ENCODE data around the gene CASP2. TPM values are rescaled to one million over a fixed set of nuclear protein-coding genes. Genes with fewer than 3 reads are reported as not detected.
A peak's percentile ranks its signal among the peaks of the same experiment; 100 is the strongest.

Gene CASP2
- total RNA-seq, 2 donors from 2014 or later, result 4.6 to 9.3 TPM

- no peaks in the 10 kb centered on the region for H3K36me3 ChIP-seq (replicated peaks in 1 of 2; ENCODE audit: insufficient read depth in 1 of 2, low read depth in 2 of 2)
- no peaks in the 10 kb centered on the region for H3K4me1 ChIP-seq
- no peak for ATAC-seq
- no peaks in the 10 kb centered on the region for H3K9me3 ChIP-seq
- TF ChIP-seq POLR2A (IDR thresholded peaks at IDR 0.05), result no peak
- TF ChIP-seq CTCF (IDR thresholded peaks at IDR 0.05), result no peak
- intact Hi-C loops (cut with DNase I), result no loop called here
- H3K27ac ChIP-seq, result no peak overlapping the region
- DNase-seq, result no peak
- no peaks in the 10 kb centered on the region for H3K27me3 ChIP-seq
- no peak overlapping the region for H3K4me3 ChIP-seq
- WGBS, 2 donors, result 65 to 69% methylated on average over 2 of the region's 2 CpGs
Measured at GRCh38 chr7:143325240-143325639, 37.1 kb downstream of the CASP2 start.

GRCh38 chr7:143327903-143328302, 39.8 kb downstream of the CASP2 start:
- Histone ChIP-seq H3K4me3 (no peak overlapping the region), H3K9me3 (no peaks in the 10 kb centered on the region), H3K27me3 (no peaks in the 10 kb centered on the region), H3K27ac (no peak overlapping the region), H3K4me1 (no peaks in the 10 kb centered on the region), H3K36me3 (replicated peaks in 1 of 2; ENCODE audit: insufficient read depth in 1 of 2, low read depth in 2 of 2) (no peaks in the 10 kb centered on the region)
- WGBS, 2 donors, result 82 to 83% methylated on average over 5 of the region's 5 CpGs
- intact Hi-C loops (cut with DNase I), result no loop called here
- no peak for TF ChIP-seq CTCF (IDR thresholded peaks at IDR 0.05)
- no peak for TF ChIP-seq POLR2A (IDR thresholded peaks at IDR 0.05)
- DNase-seq (no peak), ATAC-seq (no peak)

GRCh38 chr7:143329471-143330170, 41.5 kb downstream of the CASP2 start:
- intact Hi-C loops (cut with DNase I), result no loop called here
- H3K9me3 ChIP-seq, result no peaks in the 10 kb centered on the region
- no peak for ATAC-seq
- H3K27ac ChIP-seq, result no peak overlapping the region
- H3K27me3 ChIP-seq, result no peaks in the 10 kb centered on the region
- no peak for TF ChIP-seq CTCF (IDR thresholded peaks at IDR 0.05)
- no peak for TF ChIP-seq POLR2A (IDR thresholded peaks at IDR 0.05)
- no peaks in the 10 kb centered on the region for H3K36me3 ChIP-seq (replicated peaks in 1 of 2; ENCODE audit: insufficient read depth in 1 of 2, low read depth in 2 of 2)
- no peak for DNase-seq
- WGBS, 2 donors, result 77 to 80% methylated on average over 10 of the region's 10 CpGs
- H3K4me1 ChIP-seq, result no peaks in the 10 kb centered on the region
- no peak overlapping the region for H3K4me3 ChIP-seq

GRCh38 chr7:143331179-143331801, 43.1 kb downstream of the CASP2 start:
- no peaks in the 10 kb centered on the region for H3K27me3 ChIP-seq
- ATAC-seq, result no peak
- 84 to 88% methylated on average over 8 of the region's 8 CpGs for WGBS, 2 donors
- H3K4me1 ChIP-seq, result no peaks in the 10 kb centered on the region
- intact Hi-C loops (cut with DNase I), result no loop called here
- H3K27ac ChIP-seq, result no peak overlapping the region
- no peaks in the 10 kb centered on the region for H3K36me3 ChIP-seq (replicated peaks in 1 of 2; ENCODE audit: insufficient read depth in 1 of 2, low read depth in 2 of 2)
- DNase-seq, result peak in 1 of 4 donors; percentile 45
- TF ChIP-seq POLR2A (IDR thresholded peaks at IDR 0.05) (no peak), CTCF (IDR thresholded peaks at IDR 0.05) (no peak)
- H3K9me3 ChIP-seq, result no peaks in the 10 kb centered on the region
- H3K4me3 ChIP-seq, result no peak overlapping the region

- Histone ChIP-seq H3K4me3 (no peak overlapping the region), H3K27ac (no peak overlapping the region), H3K36me3 (replicated peaks in 1 of 2; ENCODE audit: insufficient read depth in 1 of 2, low read depth in 2 of 2) (no peaks in the 10 kb centered on the region), H3K9me3 (no peaks in the 10 kb centered on the region), H3K27me3 (no peaks in the 10 kb centered on the region), H3K4me1 (no peaks in the 10 kb centered on the region)
- intact Hi-C loops (cut with DNase I), result no loop called here
- DNase-seq (no peak), ATAC-seq (no peak)
- WGBS, 2 donors, result 21 to 26% methylated on average over 1 of the region's 1 CpG
- TF ChIP-seq CTCF (IDR thresholded peaks at IDR 0.05) (no peak), POLR2A (IDR thresholded peaks at IDR 0.05) (no peak)
Measured at GRCh38 chr7:143334244-143334643, 46.1 kb downstream of the CASP2 start.
